Neural progenitor cell (in vitro differentiated cells): ENCODE data around the gene CFAP61. TPM values are rescaled to one million over a fixed set of nuclear protein-coding genes. Genes with fewer than 3 reads are reported as not detected.

Source experiments
- DNase-seq: peaks from one replicate; pipeline ENCODE4 v3.0.0-alpha.2; 2016; ENCODE audit warnings: low spot score
- H2AFZ ChIP-seq: fragments of 200-600 bp; sonication (generic); replicated peaks from 2 replicates; pipeline ENCODE4 v1.6.1; 2016; ENCODE audit warnings: antibody characterized with exemption
- H3F3A ChIP-seq: fragments of 200-600 bp; sonication (generic); 2 replicates; pipeline ENCODE4 v1.6.1; 2016; ENCODE audit warnings: antibody characterized with exemption, low read depth
- H3K27ac ChIP-seq: fragments of 200-600 bp; sonication (generic); 2 replicates; pipeline ENCODE4 v1.5.1; 2016; ENCODE audit warnings: mild to moderate bottlenecking
- H3K27me3 ChIP-seq: fragments of 200-600 bp; sonication (generic); 2 replicates; pipeline ENCODE4 v1.6.1; 2016; ENCODE audit warnings: mild to moderate bottlenecking, moderate library complexity
- H3K36me3 ChIP-seq: fragments of 200-600 bp; sonication (generic); 2 replicates; pipeline ENCODE4 v1.5.1; 2016
- H3K4me1 ChIP-seq: fragments of 200-600 bp; sonication (generic); 2 replicates; pipeline ENCODE4 v1.6.1; 2016; ENCODE audit warnings: mixed run types
- H3K4me2 ChIP-seq: fragments of 200-600 bp; sonication (generic); 2 replicates; pipeline ENCODE4 v1.6.1; 2016
- H3K4me3 ChIP-seq: fragments of 200-600 bp; sonication (generic); 2 replicates; pipeline ENCODE4 v1.5.1; 2016
- H3K79me2 ChIP-seq: fragments of 200-600 bp; sonication (generic); 2 replicates; pipeline ENCODE4 v1.6.1; 2016; ENCODE audit warnings: low read depth
- H3K9ac ChIP-seq: fragments of 200-600 bp; sonication (generic); 2 replicates; pipeline ENCODE4 v1.6.1; 2016
- H3K9me3 ChIP-seq: fragments of 200-600 bp; sonication (generic); 2 replicates; pipeline ENCODE4 v1.5.1; 2016; ENCODE audit warnings: low read depth
- H4K20me1 ChIP-seq: fragments of 200-600 bp; sonication (generic); 2 replicates; pipeline ENCODE4 v1.6.1; 2016; ENCODE audit warnings: low read depth
- H3K27ac Mint-ChIP-seq: 3 replicates; pipeline ENCODE4 v1.8.0; 2021; ENCODE audit warnings: mixed read lengths
- H3K27me3 Mint-ChIP-seq: 2 replicates; pipeline ENCODE4 v1.8.0; 2022; ENCODE audit warnings: low read depth, mild to moderate bottlenecking, inconsistent platforms, moderate library complexity, mixed read lengths; ENCODE audit not compliant: insufficient read depth
- H3K36me3 Mint-ChIP-seq: 3 replicates; pipeline ENCODE4 v1.8.0; 2021; ENCODE audit warnings: mixed read lengths
- H3K4me1 Mint-ChIP-seq: 3 replicates; pipeline ENCODE4 v1.8.0; 2021; ENCODE audit warnings: mixed read lengths
- H3K4me3 Mint-ChIP-seq: 3 replicates; pipeline ENCODE4 v1.8.0; 2021; ENCODE audit warnings: mild to moderate bottlenecking, moderate library complexity, mixed read lengths
- H3K9me3 Mint-ChIP-seq: 3 replicates; pipeline ENCODE4 v1.8.0; 2020; ENCODE audit warnings: mixed read lengths
- CTCF ChIP-seq: fragments of 200-600 bp; sonication (generic); IDR thresholded peaks from 2 replicates; pipeline ENCODE4 v1.5.1; 2017; ENCODE audit warnings: antibody characterized with exemption, mild to moderate bottlenecking
- EZH2 ChIP-seq: fragments of 200-600 bp; sonication (generic); IDR thresholded peaks from 2 replicates; pipeline ENCODE4 v1.6.1; 2017; ENCODE audit warnings: antibody characterized with exemption, mild to moderate bottlenecking, moderate library complexity
- EZH2phosphoT487 ChIP-seq: fragments of 200-600 bp; sonication (generic); IDR thresholded peaks from 2 replicates; pipeline ENCODE4 v1.6.1; 2017; ENCODE audit warnings: antibody characterized with exemption
- total RNA-seq: library from RNA; depleted of rRNA; stranded (reverse); fragments of >200 nt; gene quantifications from 2 replicates; pipeline ENCODE4 v1.2.3, GENCODE V29; 2015; ENCODE audit warnings: low replicate concordance

The CFAP61 gene
- total RNA-seq, 1 donor from 2014 or later, result not detected

DNA sequence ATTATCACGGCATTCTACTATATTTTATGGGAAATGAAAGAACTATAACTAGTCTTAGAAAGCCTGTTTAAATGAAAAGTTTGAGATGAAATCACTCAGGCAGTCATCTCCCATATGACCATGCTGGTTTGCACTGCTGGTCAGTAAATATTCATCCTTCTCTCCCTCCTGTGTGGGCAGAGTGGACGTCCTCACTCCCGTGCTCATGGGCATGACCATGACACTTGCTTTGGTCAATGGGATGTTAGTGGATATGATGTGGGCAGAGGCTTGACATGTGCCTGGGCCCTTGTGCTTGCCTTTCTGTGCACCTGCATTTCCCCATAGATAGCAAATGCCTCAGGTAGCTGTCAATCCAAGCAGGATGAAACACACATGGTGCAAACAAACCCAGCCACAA lies 222.5 kb downstream of the CFAP61 start:
- H3K27me3 Mint-ChIP-seq, result peaks cover 6% of the 10 kb centered on the region
- Histone ChIP-seq H3F3A (no peaks in the 10 kb centered on the region), H3K4me2 (no peak overlapping the region), H3K27ac (no peak overlapping the region), H3K9me3 (no peaks in the 10 kb centered on the region), H2AFZ (no peak overlapping the region), H3K27me3 (no peaks in the 10 kb centered on the region), H3K79me2 (no peaks in the 10 kb centered on the region), H3K4me3 (no peak overlapping the region), H4K20me1 (no peaks in the 10 kb centered on the region), H3K36me3 (no peaks in the 10 kb centered on the region), H3K4me1 (no peaks in the 10 kb centered on the region), H3K9ac (no peak overlapping the region)
- H3K9me3 Mint-ChIP-seq, result no peaks in the 10 kb centered on the region
- DNase-seq, result no peak
- peaks cover 31% of the 10 kb centered on the region for H3K4me1 Mint-ChIP-seq
- H3K36me3 Mint-ChIP-seq, result no peaks in the 10 kb centered on the region
- H3K27ac Mint-ChIP-seq, result no peak overlapping the region
- no peak for TF ChIP-seq EZH2
- TF ChIP-seq EZH2phosphoT487, result no peak
- TF ChIP-seq CTCF, result no peak
- H3K4me3 Mint-ChIP-seq, result no peak overlapping the region

- Histone ChIP-seq H3K36me3 (no peaks in the 10 kb centered on the region), H4K20me1 (no peaks in the 10 kb centered on the region), H3K4me3 (no peak overlapping the region), H3F3A (no peaks in the 10 kb centered on the region), H3K9ac (no peak overlapping the region), H2AFZ (peak overlapping the region; percentile 38), H3K27ac (no peak overlapping the region), H3K4me2 (no peak overlapping the region), H3K4me1 (no peaks in the 10 kb centered on the region), H3K79me2 (no peaks in the 10 kb centered on the region), H3K27me3 (no peaks in the 10 kb centered on the region), H3K9me3 (no peaks in the 10 kb centered on the region)
- peaks cover 5% of the 10 kb centered on the region for H3K9me3 Mint-ChIP-seq
- no peak overlapping the region for H3K4me3 Mint-ChIP-seq
- H3K27ac Mint-ChIP-seq, result peak overlapping the region; percentile 90
- TF ChIP-seq CTCF, result no peak
- no peak for TF ChIP-seq EZH2phosphoT487
- no peak for TF ChIP-seq EZH2
- H3K27me3 Mint-ChIP-seq, result peaks cover 4% of the 10 kb centered on the region
- DNase-seq, result no peak
- H3K36me3 Mint-ChIP-seq, result no peaks in the 10 kb centered on the region
- peaks cover 31% of the 10 kb centered on the region for H3K4me1 Mint-ChIP-seq
Observed at GRCh38 chr20:20275636-20276035, 223.3 kb downstream of the CFAP61 start.

DNA sequence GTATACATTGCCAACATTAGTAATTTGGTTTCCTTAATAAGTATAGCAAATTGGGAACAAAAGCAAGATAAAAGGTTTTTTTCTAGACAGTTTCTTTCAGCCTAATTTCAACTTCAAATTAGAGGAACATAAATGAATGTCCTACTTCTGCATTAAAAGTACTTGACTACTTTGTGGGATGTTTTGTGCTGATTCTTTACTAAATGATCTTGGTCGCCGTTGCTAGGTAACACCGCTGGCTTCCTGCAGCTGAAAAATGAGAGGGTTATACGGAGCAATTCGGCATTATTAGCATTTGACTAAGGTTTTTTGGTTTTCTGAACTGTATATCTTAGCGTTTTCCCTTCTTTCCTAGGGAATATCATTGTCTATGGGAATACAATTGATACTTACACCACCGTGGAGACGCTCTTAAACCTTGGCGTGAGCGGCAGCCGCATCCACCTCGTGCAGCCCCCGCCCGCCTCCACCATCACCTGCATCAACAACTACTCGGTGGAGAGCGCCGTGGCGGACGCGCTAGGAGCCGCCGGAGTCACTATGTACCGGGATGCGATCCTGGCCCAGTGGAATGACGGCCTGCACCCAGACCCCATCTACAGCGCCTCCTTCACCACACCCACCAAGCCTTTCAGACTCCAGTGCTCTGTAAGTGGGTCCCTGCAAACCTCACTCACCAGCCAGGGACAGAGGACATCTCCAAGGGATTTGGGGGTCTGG lies 224.6 kb downstream of the CFAP61 start:
- Histone ChIP-seq H3K4me2 (no peak overlapping the region), H3K9me3 (no peaks in the 10 kb centered on the region), H2AFZ (no peak overlapping the region), H3K27ac (no peak overlapping the region), H4K20me1 (no peaks in the 10 kb centered on the region), H3F3A (no peaks in the 10 kb centered on the region), H3K4me3 (no peak overlapping the region), H3K79me2 (no peaks in the 10 kb centered on the region), H3K27me3 (no peaks in the 10 kb centered on the region), H3K9ac (no peak overlapping the region), H3K4me1 (no peaks in the 10 kb centered on the region), H3K36me3 (no peaks in the 10 kb centered on the region)
- Mint-ChIP-seq H3K9me3 (peaks cover 7% of the 10 kb centered on the region), H3K27me3 (peaks cover 4% of the 10 kb centered on the region), H3K4me1 (peaks cover 31% of the 10 kb centered on the region), H3K36me3 (no peaks in the 10 kb centered on the region), H3K27ac (peak overlapping the region; percentile 59), H3K4me3 (no peak overlapping the region)
- TF ChIP-seq EZH2 (no peak), CTCF (no peak), EZH2phosphoT487 (no peak)
- DNase-seq, result no peak
